ENCODE data around the gene KDM6A. TPM values are rescaled to one million over a fixed set of nuclear protein-coding genes. Genes with fewer than 3 reads are reported as not detected.
"Not testable (repeated sequence)": the region's sequence is repeated elsewhere in the genome, so short reads cannot be mapped to it uniquely, and the experiment has no call there.

KDM6A gene
- total RNA-seq, 4 donors from 2014 or later = 35.0 to 69.5 (median 48.1) TPM

- peaks cover 0 to 12% of the 10 kb centered on the region in 2 donors for H3K4me1 ChIP-seq
- TF ChIP-seq POLR2A (IDR thresholded peaks at IDR 0.05) (no peak), CTCF (IDR thresholded peaks at IDR 0.05) (no peak)
- 88 to 91% methylated on average over 2 of the region's 2 CpGs for WGBS, 2 donors
- no peak overlapping the region for H3K27ac ChIP-seq
- no peak for DNase-seq
- intact Hi-C loops (cut with DNase I) = no loop called here
- H3K27me3 ChIP-seq = no peaks in the 10 kb centered on the region
- H3K4me3 ChIP-seq (replicated peaks in 1 of 3) = no peak overlapping the region
- no peaks in the 10 kb centered on the region for H3K36me3 ChIP-seq
- no peaks in the 10 kb centered on the region for H3K9me3 ChIP-seq
Measured at GRCh38 chrX:45026036-45026435, 153.0 kb downstream of the KDM6A start.

- Histone ChIP-seq H3K4me3 (replicated peaks in 1 of 3) (no peak overlapping the region), H3K27me3 (no peaks in the 10 kb centered on the region), H3K27ac (no peak overlapping the region), H3K36me3 (no peaks in the 10 kb centered on the region), H3K4me1 (no peaks in the 10 kb centered on the region), H3K9me3 (no peaks in the 10 kb centered on the region)
- TF ChIP-seq CTCF (IDR thresholded peaks at IDR 0.05) (no peak), POLR2A (IDR thresholded peaks at IDR 0.05) (no peak)
- intact Hi-C loops (cut with DNase I) = no loop called here
- DNase-seq = no peak
- WGBS, 2 donors = 87 to 89% methylated on average over 3 of the region's 3 CpGs
Measured at GRCh38 chrX:45031830-45032378, 158.9 kb downstream of the KDM6A start.

GRCh38 chrX:45035071-45035470 is 162.1 kb downstream of the KDM6A start:
- H3K27me3 ChIP-seq = no peaks in the 10 kb centered on the region
- H3K36me3 ChIP-seq = no peaks in the 10 kb centered on the region
- no peaks in the 10 kb centered on the region for H3K4me1 ChIP-seq
- H3K4me3 ChIP-seq (replicated peaks in 1 of 3) = no peak overlapping the region
- no peaks in the 10 kb centered on the region for H3K9me3 ChIP-seq
- WGBS, 2 donors = 93 to 94% methylated on average over 2 of the region's 2 CpGs
- TF ChIP-seq POLR2A (IDR thresholded peaks at IDR 0.05) (no peak), CTCF (IDR thresholded peaks at IDR 0.05) (no peak)
- H3K27ac ChIP-seq = no peak overlapping the region
- intact Hi-C loops (cut with DNase I) = no loop called here
- DNase-seq = no peak

DNA sequence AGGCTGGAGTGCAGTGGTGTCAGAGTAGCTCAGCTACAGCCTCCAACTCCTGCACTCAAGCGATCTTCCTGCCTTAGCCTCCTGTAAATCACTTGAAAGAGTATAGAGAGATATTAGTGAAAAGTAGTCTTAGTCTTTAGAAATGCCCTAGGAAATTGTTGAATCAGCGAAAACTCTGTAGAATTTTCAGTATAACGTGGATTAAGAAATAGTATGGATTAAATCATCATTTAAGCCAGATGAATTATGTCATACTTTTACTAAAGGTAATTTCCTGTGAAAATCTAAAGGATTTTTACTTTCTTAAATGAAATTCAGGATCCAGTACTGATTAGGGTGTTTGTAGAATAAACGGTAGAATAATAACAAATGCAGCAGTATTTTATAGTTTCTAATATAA is 163.2 kb downstream of the KDM6A start:
- no peaks in the 10 kb centered on the region for H3K4me1 ChIP-seq
- no peak overlapping the region for H3K4me3 ChIP-seq (replicated peaks in 1 of 3)
- no peaks in the 10 kb centered on the region for H3K27me3 ChIP-seq
- no peaks in the 10 kb centered on the region for H3K9me3 ChIP-seq
- no peak for DNase-seq
- no peak overlapping the region for H3K27ac ChIP-seq
- TF ChIP-seq CTCF (IDR thresholded peaks at IDR 0.05) (no peak), POLR2A (IDR thresholded peaks at IDR 0.05) (no peak)
- no peaks in the 10 kb centered on the region for H3K36me3 ChIP-seq
- 98% methylated on average over 4 of the region's 4 CpGs for WGBS, 2 donors
- intact Hi-C loops (cut with DNase I) = no loop called here

- H3K36me3 ChIP-seq; H3K4me3 ChIP-seq (replicated peaks in 1 of 3); H3K9me3 ChIP-seq; H3K27ac ChIP-seq; intact Hi-C loops (cut with DNase I); H3K27me3 ChIP-seq; DNase-seq; H3K4me1 ChIP-seq: not testable (repeated sequence)
- no CpG with 5 or more reads among the region's 28 CpGs for WGBS, 2 donors
Measured at GRCh38 chrX:45040137-45040536, 167.1 kb downstream of the KDM6A start.

GRCh38 chrX:45046417-45046816 is 173.4 kb downstream of the KDM6A start:
- H3K36me3 ChIP-seq = no peaks in the 10 kb centered on the region
- DNase-seq = no peak
- no peaks in the 10 kb centered on the region for H3K27me3 ChIP-seq
- intact Hi-C loops (cut with DNase I) = no loop called here
- no peaks in the 10 kb centered on the region for H3K9me3 ChIP-seq
- WGBS, 2 donors = 88 to 94% methylated on average over 1 of the region's 1 CpG
- H3K27ac ChIP-seq = no peak overlapping the region
- no peak for TF ChIP-seq POLR2A (IDR thresholded peaks at IDR 0.05)
- no peak for TF ChIP-seq CTCF (IDR thresholded peaks at IDR 0.05)
- H3K4me1 ChIP-seq = no peaks in the 10 kb centered on the region
- no peak overlapping the region for H3K4me3 ChIP-seq (replicated peaks in 1 of 3)

Data from thyroid gland (tissue), 4 donors.